ENCODE results near the gene SLC34A1. TPM values are rescaled to one million over a fixed set of nuclear protein-coding genes. Genes with fewer than 3 reads are reported as not detected.

SLC34A1 gene
- total RNA-seq, 4 donors from 2014 or later, result 0.12 TPM; not detected in 3

DNA sequence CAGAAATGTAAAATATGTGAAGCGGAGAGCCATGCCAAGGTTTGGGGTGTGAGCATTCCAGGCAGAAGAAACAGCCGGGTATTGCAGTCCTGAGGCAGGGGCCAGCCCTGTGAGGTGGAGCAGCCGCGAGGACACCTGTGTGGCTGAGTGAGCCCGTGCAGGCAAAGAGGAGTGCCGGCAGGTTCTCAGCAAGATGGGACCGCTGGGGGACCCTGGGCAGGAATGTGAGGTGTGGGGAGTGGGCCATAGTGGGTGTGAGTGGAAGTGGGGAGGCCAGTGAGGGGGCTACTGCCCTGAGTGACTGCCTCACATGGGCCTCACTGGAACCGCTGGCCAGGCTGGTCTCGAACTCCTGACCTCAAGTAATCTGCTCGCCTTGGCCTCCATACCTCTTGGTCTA, 54.2 kb downstream of the SLC34A1 start:
- 87 to 89% methylated on average over 5 to 8 of the region's 10 CpGs for WGBS, 2 donors (ENCODE audit: low coverage in 1 of 2)
- no peaks in the 10 kb centered on the region for H3K9me3 ChIP-seq
- H3K36me3 ChIP-seq, result peaks cover 0 to 84% of the 10 kb centered on the region in 2 donors
- no peak for ATAC-seq
- H3K4me1 ChIP-seq, result no peaks in the 10 kb centered on the region
- no peak overlapping the region for H3K4me3 ChIP-seq
- TF ChIP-seq POLR2A (IDR thresholded peaks at IDR 0.05) (no peak), POLR2AphosphoS5 (IDR thresholded peaks at IDR 0.05) (no peak), EP300 (IDR thresholded peaks at IDR 0.05) (no peak), CTCF (IDR thresholded peaks at IDR 0.05) (no peak)
- H3K27me3 ChIP-seq, result no peaks in the 10 kb centered on the region
- H3K27ac ChIP-seq, result no peak overlapping the region

DNA sequence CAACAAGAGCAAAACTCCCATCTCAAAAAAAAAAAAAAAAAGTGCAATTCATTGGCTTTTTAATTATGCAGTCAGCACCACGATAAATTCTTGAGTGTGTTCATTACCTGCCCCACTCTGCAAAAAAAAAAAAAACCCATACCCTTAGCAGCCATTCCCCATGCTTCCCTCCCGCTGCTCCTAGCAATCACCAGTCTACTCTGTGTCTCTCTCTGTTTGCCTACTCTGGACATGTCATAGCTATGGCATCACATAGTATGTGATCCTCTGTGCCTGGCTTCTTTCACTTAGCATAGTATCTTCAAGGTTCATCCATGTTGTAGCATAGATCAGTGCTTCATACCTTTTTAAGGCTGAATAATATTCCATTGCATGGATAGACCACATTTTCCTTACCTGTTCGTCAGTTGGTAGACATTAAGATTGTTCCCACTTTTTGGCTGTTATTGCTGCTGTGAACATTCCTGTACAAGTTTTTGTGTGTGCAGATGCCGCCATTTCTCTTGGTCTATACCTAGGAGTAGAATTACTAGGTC, 55.4 kb downstream of the SLC34A1 start:
- no peak overlapping the region for H3K4me3 ChIP-seq
- TF ChIP-seq EP300 (IDR thresholded peaks at IDR 0.05) (no peak), POLR2AphosphoS5 (IDR thresholded peaks at IDR 0.05) (no peak), CTCF (IDR thresholded peaks at IDR 0.05) (no peak), POLR2A (IDR thresholded peaks at IDR 0.05) (no peak)
- 96 to 100% methylated on average over 4 of the region's 4 CpGs for WGBS, 2 donors (ENCODE audit: low coverage in 1 of 2)
- H3K4me1 ChIP-seq, result no peaks in the 10 kb centered on the region
- H3K27ac ChIP-seq, result no peak overlapping the region
- H3K27me3 ChIP-seq, result no peaks in the 10 kb centered on the region
- ATAC-seq, result no peak
- peaks cover 0 to 73% of the 10 kb centered on the region in 2 donors for H3K36me3 ChIP-seq
- no peaks in the 10 kb centered on the region for H3K9me3 ChIP-seq

GRCh38 chr5:177440211-177440989, 56.2 kb downstream of the SLC34A1 start:
- ATAC-seq, result no peak
- Histone ChIP-seq H3K27ac (no peak overlapping the region), H3K36me3 (peaks cover 0 to 65% of the 10 kb centered on the region in 2 donors), H3K4me1 (no peaks in the 10 kb centered on the region), H3K27me3 (no peaks in the 10 kb centered on the region), H3K9me3 (no peaks in the 10 kb centered on the region), H3K4me3 (no peak overlapping the region)
- WGBS, 2 donors (ENCODE audit: low coverage in 1 of 2), result 88 to 93% methylated on average over 3 to 11 of the region's 24 CpGs
- TF ChIP-seq EP300 (IDR thresholded peaks at IDR 0.05) (no peak), POLR2AphosphoS5 (IDR thresholded peaks at IDR 0.05) (no peak), POLR2A (IDR thresholded peaks at IDR 0.05) (no peak), CTCF (IDR thresholded peaks at IDR 0.05) (no peak)

DNA sequence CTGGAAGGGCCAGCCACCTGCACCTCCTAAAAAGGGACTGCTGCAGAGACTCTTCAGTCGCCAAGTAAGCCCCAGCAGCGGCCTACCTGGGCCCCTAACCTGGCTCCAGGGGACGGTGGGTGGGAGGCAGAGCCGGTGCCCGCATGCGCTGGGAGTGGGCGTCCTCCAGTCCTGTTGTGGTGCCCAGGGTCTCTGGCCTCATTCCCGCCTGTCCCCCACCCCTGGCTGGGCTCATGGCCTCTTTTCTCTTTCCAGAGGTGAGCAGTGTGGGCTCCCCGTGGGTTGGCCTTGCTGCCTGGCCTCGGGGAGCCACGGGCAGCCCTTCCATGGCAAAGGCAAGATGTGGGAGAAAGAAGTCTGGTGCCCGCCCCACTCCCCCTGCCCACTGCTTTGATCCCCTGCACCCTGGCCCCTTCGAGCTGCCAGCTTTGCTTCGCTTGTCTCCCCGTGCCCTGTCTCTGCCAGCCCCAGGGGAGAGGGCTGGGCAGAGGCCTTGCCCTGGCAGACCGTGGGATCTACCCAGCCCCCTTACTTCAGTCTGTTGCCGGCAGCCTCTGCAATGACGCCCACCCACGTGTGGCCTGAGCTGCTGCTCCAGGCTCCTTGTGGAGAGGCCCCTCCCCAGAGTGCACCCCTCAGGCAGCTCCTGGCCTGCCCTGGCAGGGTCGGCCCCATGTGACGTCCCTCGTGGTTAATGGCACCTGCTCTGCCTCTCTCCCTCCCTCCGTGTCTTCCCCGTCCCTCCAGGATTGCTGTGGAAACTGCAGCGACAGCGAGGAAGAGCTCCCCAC, 57.0 kb downstream of the SLC34A1 start:
- Histone ChIP-seq H3K9me3 (no peaks in the 10 kb centered on the region), H3K27me3 (peaks cover 3% of the 10 kb centered on the region), H3K4me3 (no peak overlapping the region), H3K4me1 (peaks cover 0 to 5% (median 4%) of the 10 kb centered on the region in 3 donors), H3K36me3 (peaks cover 0 to 57% of the 10 kb centered on the region in 2 donors), H3K27ac (no peak overlapping the region)
- 20 to 100% methylated on average over 1 to 3 of the region's 26 CpGs for WGBS, 2 donors (ENCODE audit: low coverage in 1 of 2)
- no peak for ATAC-seq
- TF ChIP-seq POLR2AphosphoS5 (IDR thresholded peaks at IDR 0.05), result no peak
- TF ChIP-seq POLR2A (IDR thresholded peaks at IDR 0.05), result no peak
- no peak for TF ChIP-seq EP300 (IDR thresholded peaks at IDR 0.05)
- TF ChIP-seq CTCF (IDR thresholded peaks at IDR 0.05), result no peak

Data from gastroesophageal sphincter (tissue), 4 donors.